ENCODE measurements around the gene TLR4. TPM values are rescaled to one million over a fixed set of nuclear protein-coding genes. Genes with fewer than 3 reads are reported as not detected.

The TLR4 gene
- polyA plus RNA-seq, 2 of the 4 experiments (the other 2 are of a cell fraction), result 0.03 to 0.04 TPM

- H3K4me3 ChIP-seq, result no peak overlapping the region
- no peak for DNase-seq (ENCODE audit: low read depth in 1 of 2, low spot score in 1 of 2)
- H3K4me1 ChIP-seq, result no peaks in the 10 kb centered on the region
- 5% methylated on average over 2 of the region's 2 CpGs for WGBS (ENCODE audit: missing lambda C conversion rate)
- ATAC-seq, result no peak
- H3K4me2 ChIP-seq, result no peak overlapping the region
- H3K27ac ChIP-seq, result no peak overlapping the region
- ChIA-PET POLR2A (no interaction called here), CTCF (interaction anchor here (1.3 kb wide), 1 partner anchor 12 kb away, joined by 3 read pairs; no protein-coding TSS in a partner anchor)
- no peak for FAIRE-seq
- H3K9me3 ChIP-seq, result no peaks in the 10 kb centered on the region
- TF ChIP-seq MAFK (IDR thresholded peaks at IDR 0.05; ENCODE audit: partially characterized antibody), result no peak
- no peak for TF ChIP-seq HEYL (CRISPR knock-in tag; IDR thresholded peaks at IDR 0.05)
- no peak for TF ChIP-seq ZSCAN20 (CRISPR knock-in tag; IDR thresholded peaks at IDR 0.05)
- TF ChIP-seq ESRRA (IDR thresholded peaks at IDR 0.05; ENCODE audit: borderline replicate concordance, low read length), result no peak
- no peak for TF ChIP-seq MAZ (IDR thresholded peaks at IDR 0.05; ENCODE audit: borderline replicate concordance, low read depth, low read length)
These were observed 46.2 kb downstream of the TLR4 start for GRCh38 chr9:117750401-117750800.

GRCh38 chr9:117752894-117753293 is 48.7 kb downstream of the TLR4 start:
- H3K4me2 ChIP-seq, result no peak overlapping the region
- TF ChIP-seq KDM5A (IDR thresholded peaks at IDR 0.05) (no peak), EP300 (IDR thresholded peaks at IDR 0.05) (no peak), CBX2 (IDR thresholded peaks at IDR 0.05; ENCODE audit: borderline replicate concordance, low read depth) (no peak), NPAS2 (CRISPR knock-in tag; IDR thresholded peaks at IDR 0.05; ENCODE audit: borderline replicate concordance) (no peak)
- ATAC-seq (no peak), DNase-seq (ENCODE audit: low read depth in 1 of 2, low spot score in 1 of 2) (no peak), FAIRE-seq (no peak)
- no peaks in the 10 kb centered on the region for H3K4me1 ChIP-seq
- no peaks in the 10 kb centered on the region for H3K9me3 ChIP-seq
- POLR2A ChIA-PET, result no interaction called here
- WGBS (ENCODE audit: missing lambda C conversion rate), result 18% methylated on average over 2 of the region's 2 CpGs
- H3K27ac ChIP-seq, result no peak overlapping the region
- CTCF ChIA-PET, result interaction anchor here (0.6 kb wide), 1 partner anchor 733 kb away, joined by 3 read pairs; no protein-coding TSS in a partner anchor
- H3K4me3 ChIP-seq, result no peak overlapping the region

GRCh38 chr9:117757561-117758190 is 53.5 kb downstream of the TLR4 start:
- no peak for DNase-seq (ENCODE audit: low read depth in 1 of 2, low spot score in 1 of 2)
- Histone ChIP-seq H3K27ac (no peak overlapping the region), H3K4me1 (no peaks in the 10 kb centered on the region), H3K4me3 (no peak overlapping the region), H3K9me3 (no peaks in the 10 kb centered on the region), H3K4me2 (no peak overlapping the region)
- ChIA-PET CTCF (no interaction called here), POLR2A (no interaction called here)
- no peak for FAIRE-seq
- ATAC-seq, result no peak
- WGBS (ENCODE audit: missing lambda C conversion rate), result 2% methylated on average over 5 of the region's 5 CpGs
- TF ChIP-seq CBX8 (IDR thresholded peaks at IDR 0.05) (no peak), KDM1A (IDR thresholded peaks at IDR 0.05; ENCODE audit: low read depth) (no peak), EHMT2 (IDR thresholded peaks at IDR 0.05; ENCODE audit: low read depth) (no peak), REST (IDR thresholded peaks at IDR 0.05) (no peak), RAD21 (conservative IDR thresholded peaks at IDR 0.05 in 1 of 2, IDR thresholded peaks at IDR 0.05 in 1 of 2) (no peak)

- Histone ChIP-seq H3K4me1 (no peaks in the 10 kb centered on the region), H3K9me3 (no peaks in the 10 kb centered on the region), H3K4me3 (no peak overlapping the region), H3K27ac (no peak overlapping the region), H3K4me2 (no peak overlapping the region)
- FAIRE-seq (no peak), ATAC-seq (no peak), DNase-seq (ENCODE audit: low read depth in 1 of 2, low spot score in 1 of 2) (no peak)
- CTCF ChIA-PET, result no interaction called here
- POLR2A ChIA-PET, result no interaction called here
- WGBS (ENCODE audit: missing lambda C conversion rate), result 8% methylated on average over 4 of the region's 4 CpGs
- no peak for TF ChIP-seq BCL3 (IDR thresholded peaks at IDR 0.05)
- TF ChIP-seq HDAC2 (IDR thresholded peaks at IDR 0.05), result no peak
- no peak for TF ChIP-seq REST (IDR thresholded peaks at IDR 0.05)
- TF ChIP-seq CHD4 (IDR thresholded peaks at IDR 0.05; ENCODE audit: borderline replicate concordance), result no peak
- no peak for TF ChIP-seq ZFP36 (IDR thresholded peaks at IDR 0.05; ENCODE audit: borderline replicate concordance, partially characterized antibody)
- TF ChIP-seq EP300 (IDR thresholded peaks at IDR 0.05), result no peak
- TF ChIP-seq ZC3H11A (IDR thresholded peaks at IDR 0.05), result no peak
- no peak for TF ChIP-seq JUNB (IDR thresholded peaks at IDR 0.05)
- TF ChIP-seq HOXB5 (CRISPR knock-in tag; IDR thresholded peaks at IDR 0.05), result no peak
- no peak for TF ChIP-seq POLR2AphosphoS2 (conservative IDR thresholded peaks at IDR 0.05; ENCODE audit: low read length)
- TF ChIP-seq MYC (IDR thresholded peaks at IDR 0.05; ENCODE audit: borderline replicate concordance, low read length), result no peak
These were observed 59.1 kb downstream of the TLR4 start for GRCh38 chr9:117763314-117763713.

All from A549 (cell line).